Measurements from ENCODE around the gene PIK3R5.

PIK3R5 gene

GRCh38 chr17:8865811-8866210 lies 99.7 kb downstream of the PIK3R5 start:
- in situ Hi-C loops (cut with HindIII; ENCODE audit: low pct_ligation_motif_present, low sequenced_read_pairs): no loop called here
- TF ChIP-seq, protein P1, sequence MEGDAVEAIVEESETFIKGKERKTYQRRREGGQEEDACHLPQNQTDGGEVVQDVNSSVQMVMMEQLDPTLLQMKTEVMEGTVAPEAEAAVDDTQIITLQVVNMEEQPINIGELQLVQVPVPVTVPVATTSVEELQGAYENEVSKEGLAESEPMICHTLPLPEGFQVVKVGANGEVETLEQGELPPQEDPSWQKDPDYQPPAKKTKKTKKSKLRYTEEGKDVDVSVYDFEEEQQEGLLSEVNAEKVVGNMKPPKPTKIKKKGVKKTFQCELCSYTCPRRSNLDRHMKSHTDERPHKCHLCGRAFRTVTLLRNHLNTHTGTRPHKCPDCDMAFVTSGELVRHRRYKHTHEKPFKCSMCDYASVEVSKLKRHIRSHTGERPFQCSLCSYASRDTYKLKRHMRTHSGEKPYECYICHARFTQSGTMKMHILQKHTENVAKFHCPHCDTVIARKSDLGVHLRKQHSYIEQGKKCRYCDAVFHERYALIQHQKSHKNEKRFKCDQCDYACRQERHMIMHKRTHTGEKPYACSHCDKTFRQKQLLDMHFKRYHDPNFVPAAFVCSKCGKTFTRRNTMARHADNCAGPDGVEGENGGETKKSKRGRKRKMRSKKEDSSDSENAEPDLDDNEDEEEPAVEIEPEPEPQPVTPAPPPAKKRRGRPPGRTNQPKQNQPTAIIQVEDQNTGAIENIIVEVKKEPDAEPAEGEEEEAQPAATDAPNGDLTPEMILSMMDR (IDR thresholded peaks at IDR 0.05; ENCODE audit: low read depth, low read length, missing control alignments): no peak
- H3K27me3 ChIP-seq (replicated peaks): peaks cover 3% of the 10 kb centered on the region
- H3K4me3 ChIP-seq (ENCODE audit: low read depth, low read length): no peak overlapping the region
- H3K27ac ChIP-seq: no peak overlapping the region
- DNase-seq: no peak
- H3K36me3 ChIP-seq (replicated peaks): no peaks in the 10 kb centered on the region

- peaks cover 3% of the 10 kb centered on the region for H3K27me3 ChIP-seq (replicated peaks)
- H3K4me3 ChIP-seq (ENCODE audit: low read depth, low read length): no peak overlapping the region
- no peak overlapping the region for H3K27ac ChIP-seq
- no peak for DNase-seq
- in situ Hi-C loops (cut with HindIII; ENCODE audit: low pct_ligation_motif_present, low sequenced_read_pairs): no loop called here
- TF ChIP-seq, protein P1 (IDR thresholded peaks at IDR 0.05; ENCODE audit: low read depth, low read length, missing control alignments): no peak
- no peaks in the 10 kb centered on the region for H3K36me3 ChIP-seq (replicated peaks)
Measured at GRCh38 chr17:8865385-8865784, 100.1 kb downstream of the PIK3R5 start.

DNA sequence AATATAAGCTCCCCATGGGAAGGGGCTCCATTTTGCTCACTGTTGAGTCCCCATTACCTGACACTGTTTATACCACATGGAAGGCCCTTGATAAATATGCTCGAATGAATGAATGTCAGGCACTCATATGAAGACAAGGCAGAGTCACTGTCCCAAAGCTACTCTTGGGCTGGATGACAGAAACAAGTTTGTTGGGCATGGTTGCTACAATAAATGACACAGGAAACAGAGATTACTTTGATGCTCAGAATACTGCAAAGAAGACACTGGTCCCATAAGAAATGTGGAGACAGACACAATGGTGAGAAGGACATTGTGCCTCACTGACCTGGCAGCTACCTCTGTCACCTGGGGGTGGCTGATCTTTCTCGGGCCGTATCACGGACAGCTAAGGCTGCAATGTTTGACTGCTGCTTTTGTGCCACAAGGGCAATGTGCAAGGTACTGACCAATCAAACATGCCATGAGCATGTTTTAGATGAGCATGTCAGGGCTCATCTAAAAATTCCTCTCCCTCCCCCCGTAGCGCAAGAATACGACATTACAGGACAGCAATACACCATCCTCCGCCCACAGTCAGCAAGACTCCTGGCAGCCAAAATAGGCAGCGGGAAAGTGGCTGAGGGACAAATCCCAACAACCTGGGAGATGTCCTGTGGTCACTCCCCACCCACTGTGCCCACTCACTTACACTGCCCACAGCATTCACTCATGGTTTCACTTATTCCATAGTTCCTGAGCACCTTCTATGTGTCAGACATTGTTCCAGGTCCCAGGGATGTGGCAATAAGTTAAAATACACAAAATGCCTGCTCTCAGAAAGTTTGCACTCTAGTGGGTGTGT lies 103.1 kb downstream of the PIK3R5 start:
- no peak overlapping the region for H3K27ac ChIP-seq
- no peaks in the 10 kb centered on the region for H3K27me3 ChIP-seq (replicated peaks)
- TF ChIP-seq, protein P1 (IDR thresholded peaks at IDR 0.05; ENCODE audit: low read depth, low read length, missing control alignments): no peak
- no peak for DNase-seq
- in situ Hi-C loops (cut with HindIII; ENCODE audit: low pct_ligation_motif_present, low sequenced_read_pairs): no loop called here
- no peaks in the 10 kb centered on the region for H3K36me3 ChIP-seq (replicated peaks)
- H3K4me3 ChIP-seq (ENCODE audit: low read depth, low read length): no peak overlapping the region

GRCh38 chr17:8861495-8862181 lies 103.9 kb downstream of the PIK3R5 start:
- in situ Hi-C loops (cut with HindIII; ENCODE audit: low pct_ligation_motif_present, low sequenced_read_pairs): no loop called here
- no peak for DNase-seq
- Histone ChIP-seq H3K27ac (no peak overlapping the region), H3K36me3 (replicated peaks) (no peaks in the 10 kb centered on the region), H3K4me3 (ENCODE audit: low read depth, low read length) (no peak overlapping the region), H3K27me3 (replicated peaks) (no peaks in the 10 kb centered on the region)
- TF ChIP-seq, protein P1 (IDR thresholded peaks at IDR 0.05; ENCODE audit: low read depth, low read length, missing control alignments): no peak

DNA sequence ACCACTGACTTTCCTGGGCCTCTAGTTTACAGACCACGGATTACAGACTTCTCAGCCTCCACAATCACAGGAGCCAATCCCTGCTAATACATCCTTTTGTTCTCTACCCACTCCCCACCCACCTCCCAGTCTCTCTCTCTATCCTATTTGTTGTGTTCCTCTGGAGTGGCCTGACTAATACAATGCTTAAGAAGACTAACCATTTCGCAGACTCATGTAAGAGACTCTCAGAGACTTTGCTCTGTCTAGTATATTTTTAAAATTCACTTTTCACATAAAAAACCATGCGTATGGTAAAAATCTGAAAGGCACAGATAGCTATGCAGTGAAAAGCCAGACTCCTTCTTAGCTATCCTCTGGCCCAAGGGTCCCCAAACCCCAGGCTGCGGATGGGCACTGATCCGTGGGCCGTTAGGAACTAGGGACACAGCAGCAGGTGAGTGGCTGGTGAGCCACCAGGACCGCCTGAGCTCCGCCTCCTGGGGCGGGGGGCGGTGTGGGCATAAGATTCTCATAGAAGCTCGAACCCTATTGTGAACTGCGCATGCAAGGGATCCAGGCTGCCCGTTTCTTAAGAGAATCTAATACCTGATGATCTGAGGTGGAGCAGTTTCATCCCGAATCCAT lies 105.6 kb downstream of the PIK3R5 start:
- H3K27ac ChIP-seq: no peak overlapping the region
- in situ Hi-C loops (cut with HindIII; ENCODE audit: low pct_ligation_motif_present, low sequenced_read_pairs): no loop called here
- no peak overlapping the region for H3K4me3 ChIP-seq (ENCODE audit: low read depth, low read length)
- DNase-seq: no peak
- no peaks in the 10 kb centered on the region for H3K36me3 ChIP-seq (replicated peaks)
- no peaks in the 10 kb centered on the region for H3K27me3 ChIP-seq (replicated peaks)
- TF ChIP-seq, protein P1 (IDR thresholded peaks at IDR 0.05; ENCODE audit: low read depth, low read length, missing control alignments): no peak
